Activated gamma-delta T cell (primary cell): ENCODE data around the gene CYP2J2.
"Not testable (repeated sequence)": the region's sequence is repeated elsewhere in the genome, so short reads cannot be mapped to it uniquely, and the experiment has no call there.

Experiments used
- DNase-seq: peaks from one replicate; lab custom pipeline; 2025; lab: John Stamatoyannopoulos, UW
- total RNA-seq, 2 donors: gene quantifications; one replicate each; lab custom pipeline; 2026; lab: John Stamatoyannopoulos, UW

CYP2J2 gene, protein sequence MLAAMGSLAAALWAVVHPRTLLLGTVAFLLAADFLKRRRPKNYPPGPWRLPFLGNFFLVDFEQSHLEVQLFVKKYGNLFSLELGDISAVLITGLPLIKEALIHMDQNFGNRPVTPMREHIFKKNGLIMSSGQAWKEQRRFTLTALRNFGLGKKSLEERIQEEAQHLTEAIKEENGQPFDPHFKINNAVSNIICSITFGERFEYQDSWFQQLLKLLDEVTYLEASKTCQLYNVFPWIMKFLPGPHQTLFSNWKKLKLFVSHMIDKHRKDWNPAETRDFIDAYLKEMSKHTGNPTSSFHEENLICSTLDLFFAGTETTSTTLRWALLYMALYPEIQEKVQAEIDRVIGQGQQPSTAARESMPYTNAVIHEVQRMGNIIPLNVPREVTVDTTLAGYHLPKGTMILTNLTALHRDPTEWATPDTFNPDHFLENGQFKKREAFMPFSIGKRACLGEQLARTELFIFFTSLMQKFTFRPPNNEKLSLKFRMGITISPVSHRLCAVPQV
- 0.57 to 1.7 reads per million in 2 donors for total RNA-seq

GRCh38 chr1:59926381-59927123, at the start of gene CYP2J2:
Gene CYP2J2, minus strand, starts transcription at chr1:59926773. Its CDS starts 27 bp downstream, at chr1:59926746.
- no peak for DNase-seq

GRCh38 chr1:59973719-59974118, 47.1 kb upstream of the CYP2J2 start:
- no peak for DNase-seq

DNA sequence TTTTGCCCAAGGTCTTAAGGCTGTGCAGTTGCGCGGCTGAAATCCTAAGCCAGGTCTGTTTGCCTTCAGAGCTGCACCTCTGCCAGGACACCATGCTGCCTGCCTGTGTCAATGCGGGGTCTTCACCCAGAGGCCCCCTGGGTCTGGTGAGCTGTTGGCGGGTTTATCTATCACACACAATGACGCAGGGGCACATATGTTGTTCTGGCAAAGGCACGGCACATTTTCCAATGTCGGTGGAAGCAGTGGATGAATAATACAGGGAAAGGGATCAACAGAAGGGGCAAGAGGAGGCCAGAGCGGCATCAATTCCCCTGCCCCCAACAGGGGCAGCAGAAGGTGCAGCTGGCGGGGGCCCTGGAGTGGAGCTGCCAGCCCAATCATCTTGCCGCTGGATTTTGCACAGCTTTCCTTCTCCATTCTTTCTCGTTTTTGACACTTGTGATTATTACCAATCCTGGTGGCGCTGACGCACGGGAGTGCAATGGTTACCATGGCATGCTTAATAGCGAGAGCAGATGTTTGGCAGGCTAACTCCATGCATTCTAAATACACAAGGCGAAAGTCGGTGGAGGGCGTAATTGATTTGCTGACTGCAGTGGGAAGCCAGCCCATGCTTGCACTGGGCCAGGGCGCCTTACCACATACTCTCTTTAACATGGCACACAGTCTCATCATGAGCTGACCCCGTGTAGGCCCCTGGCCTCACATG, 45.8 kb upstream of the CYP2J2 start:
- DNase-seq: no peak

DNA sequence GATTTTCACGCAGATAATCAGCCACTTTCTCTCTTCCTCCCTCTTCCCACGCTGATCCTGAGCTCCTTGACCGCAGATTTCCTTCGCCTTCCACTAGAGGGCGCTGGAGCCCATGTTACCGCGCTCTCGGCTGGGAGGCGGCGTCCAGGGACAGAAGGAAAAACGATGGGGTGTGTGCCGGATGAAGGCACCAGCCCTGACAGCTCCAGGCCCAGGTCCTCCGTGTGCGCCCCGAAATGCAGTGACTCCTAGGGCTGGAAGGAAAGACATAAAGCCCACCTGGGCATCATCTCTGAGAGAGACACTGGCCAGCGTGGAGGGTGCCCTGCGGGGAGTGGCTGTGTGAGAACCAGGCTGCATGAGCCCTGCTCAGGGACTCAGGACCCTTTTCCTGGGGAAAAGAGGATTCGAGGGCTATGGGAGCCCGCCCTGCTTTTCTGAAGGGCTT, 44.9 kb upstream of the CYP2J2 start:
- DNase-seq: no peak

GRCh38 chr1:59969542-59970175, 43.1 kb upstream of the CYP2J2 start:
- DNase-seq: not testable (repeated sequence)

GRCh38 chr1:59968746-59969145, 42.2 kb upstream of the CYP2J2 start:
- not testable (repeated sequence) for DNase-seq

DNA sequence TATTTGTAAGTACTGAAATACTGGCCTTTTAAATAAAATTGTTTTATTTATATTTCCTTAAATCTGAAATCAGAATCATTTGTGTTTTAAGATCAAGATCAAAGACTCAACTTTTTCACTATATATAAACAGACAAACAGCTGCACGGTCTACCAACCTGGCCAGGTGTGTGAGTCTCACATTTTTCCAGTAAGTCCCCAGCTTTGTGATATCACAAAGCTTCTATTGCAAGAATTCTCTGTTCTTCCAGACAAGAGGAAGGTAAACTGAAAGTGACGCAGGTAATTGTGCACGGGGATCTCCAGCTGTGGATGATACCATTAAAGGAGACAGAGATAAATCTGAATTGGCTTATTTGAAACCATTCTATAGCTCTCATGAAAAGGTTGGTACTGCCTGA, 41.2 kb upstream of the CYP2J2 start:
- DNase-seq: no peak

- DNase-seq: no peak
These were observed 40.6 kb upstream of the CYP2J2 start for GRCh38 chr1:59967141-59967697.

GRCh38 chr1:59952065-59952464, 25.5 kb upstream of the CYP2J2 start:
- no peak for DNase-seq

GRCh38 chr1:59949648-59950047, 23.1 kb upstream of the CYP2J2 start:
- no peak for DNase-seq

GRCh38 chr1:59948990-59949389, 22.4 kb upstream of the CYP2J2 start:
- DNase-seq: no peak

DNA sequence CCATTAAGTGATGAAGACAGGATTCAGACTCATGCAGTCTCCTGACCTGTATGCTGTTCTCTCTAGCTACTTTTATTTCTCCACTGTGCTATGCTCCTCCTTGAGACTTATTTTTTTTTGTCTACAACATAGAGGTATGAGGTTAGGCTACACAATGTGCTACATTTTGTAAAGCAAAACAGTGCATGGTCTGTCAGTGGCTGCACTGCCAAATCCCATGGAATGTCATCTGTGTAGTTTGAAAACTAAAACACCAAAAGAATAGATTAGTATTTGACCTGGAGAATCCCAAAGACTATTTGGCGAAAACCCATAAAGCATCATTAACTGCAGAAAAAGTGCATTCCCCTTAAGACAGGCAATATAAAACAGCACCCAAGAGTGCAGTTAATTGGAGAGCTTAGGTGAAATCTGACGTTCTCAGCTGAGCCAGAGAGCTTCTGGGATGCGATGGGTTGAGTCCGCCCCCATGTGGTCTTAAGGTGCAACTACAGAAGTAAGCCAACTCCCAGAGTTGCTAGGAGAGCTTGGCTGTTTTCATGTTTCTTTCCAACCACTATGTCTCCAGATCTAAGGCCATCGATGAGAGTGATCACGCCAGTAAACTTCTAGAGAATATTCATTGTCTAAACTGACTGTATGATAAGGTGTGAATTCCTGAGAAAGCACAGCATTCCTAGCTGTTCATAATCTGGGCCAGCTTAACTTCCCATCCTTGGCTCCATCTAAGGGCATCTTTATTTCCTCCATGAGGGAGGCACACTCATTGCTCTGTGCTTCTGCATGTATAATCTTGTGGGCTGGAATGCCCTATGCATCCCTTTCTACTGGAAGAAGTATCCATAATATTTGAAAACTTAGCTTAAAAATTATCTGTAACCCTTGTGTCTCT, 20.7 kb upstream of the CYP2J2 start:
- no peak for DNase-seq

GRCh38 chr1:59945790-59946189, 19.2 kb upstream of the CYP2J2 start:
- no peak for DNase-seq

GRCh38 chr1:59939393-59939792, 12.8 kb upstream of the CYP2J2 start:
- no peak for DNase-seq

DNA sequence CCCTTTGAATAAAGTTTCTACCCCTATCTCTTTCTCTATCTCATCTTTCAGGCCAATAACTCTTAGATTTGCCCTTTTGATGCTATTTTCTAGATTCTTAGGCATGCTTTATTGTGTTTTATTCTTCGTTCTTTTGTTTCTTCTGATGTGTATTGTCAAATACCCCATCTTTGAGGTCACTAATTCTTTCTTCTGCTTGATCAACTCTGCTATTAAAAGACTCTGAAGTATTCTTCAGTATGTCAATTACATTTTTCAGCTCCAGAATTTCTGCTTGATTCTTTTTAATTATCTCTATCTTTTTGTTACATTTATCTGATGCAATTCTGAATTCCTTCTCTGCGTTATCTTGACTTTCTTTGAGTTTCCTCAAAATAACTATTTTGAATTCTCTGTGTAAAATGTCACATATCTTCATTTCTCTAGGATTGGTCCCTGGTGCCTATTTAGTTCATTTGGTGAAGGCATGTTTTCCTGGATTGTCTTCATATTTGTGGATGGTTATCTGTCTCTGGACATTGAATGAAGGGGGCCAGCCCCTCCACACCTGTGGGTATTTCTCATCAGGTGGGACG, 11.2 kb upstream of the CYP2J2 start:
- DNase-seq: no peak

- DNase-seq: no peak
These were observed 9.8 kb upstream of the CYP2J2 start for GRCh38 chr1:59936358-59936821.

DNA sequence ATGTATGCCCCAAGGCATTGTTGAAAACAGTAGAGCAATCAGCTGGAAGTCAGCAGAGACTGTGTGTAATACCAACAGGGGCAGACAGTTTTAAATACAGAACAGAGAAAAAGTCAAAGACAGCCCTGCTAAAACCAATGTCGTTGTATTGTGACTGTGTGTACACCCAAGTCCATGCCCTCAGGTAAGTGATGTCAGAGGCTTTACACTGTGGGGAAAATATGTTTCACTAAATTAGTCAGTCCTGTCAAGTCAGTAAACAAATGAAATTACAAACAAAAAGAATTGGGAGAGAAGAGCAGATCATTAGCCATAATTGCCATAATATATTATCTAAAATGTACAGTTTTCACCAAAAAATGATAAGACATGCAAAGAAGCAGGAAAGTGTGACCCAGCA, 2.4 kb upstream of the CYP2J2 start:
- DNase-seq: no peak

DNA sequence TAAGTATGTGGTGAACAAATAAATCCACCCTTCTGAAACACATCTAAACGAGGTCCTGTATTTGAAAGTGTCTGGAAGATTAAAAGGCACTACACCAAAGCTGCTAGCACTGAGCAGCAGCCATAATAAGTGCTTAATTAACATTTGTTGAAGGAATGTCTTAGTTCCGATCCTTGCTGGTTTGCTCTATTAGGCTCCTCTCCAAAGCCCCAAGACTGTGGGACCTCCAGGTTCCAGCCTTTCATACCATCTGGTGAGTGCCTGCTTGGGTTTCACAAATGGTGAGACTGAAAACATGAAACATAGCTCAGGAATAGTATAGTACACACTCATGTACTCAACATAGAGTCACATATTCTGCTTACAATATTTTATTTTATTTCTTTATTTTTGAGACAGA, 640 bp upstream of the CYP2J2 start:
- DNase-seq: no peak

DNA sequence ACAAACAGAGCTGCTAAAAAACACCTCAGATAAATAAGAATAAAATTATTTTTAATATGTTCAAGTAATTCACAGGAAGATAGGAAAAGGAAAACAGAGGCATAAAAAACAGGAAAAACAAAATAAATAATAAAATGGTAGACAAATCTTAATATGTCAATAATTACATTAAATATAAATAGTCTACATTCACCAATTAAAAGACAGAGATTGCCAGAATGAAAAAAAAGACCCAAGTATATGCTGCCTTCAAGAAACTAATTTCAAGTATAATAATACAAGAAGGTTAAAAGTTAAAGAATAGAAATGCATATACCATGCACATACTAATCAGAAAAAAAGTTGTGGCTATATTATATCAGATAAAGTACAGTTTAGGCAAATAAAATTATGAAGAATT, 1.9 kb downstream of the CYP2J2 start:
- DNase-seq: no peak
